HG02981 (cell line): ENCODE results near the gene PLSCR3.

ENCODE experiments used
- ATAC-seq: cut with Tn5 transposase; IDR thresholded peaks from one replicate; pipeline ENCODE4 v1.9.1; 2021; ENCODE audit warnings: mild to moderate bottlenecking, moderate library complexity; ENCODE audit not compliant: unreplicated experiment

PLSCR3 gene

DNA sequence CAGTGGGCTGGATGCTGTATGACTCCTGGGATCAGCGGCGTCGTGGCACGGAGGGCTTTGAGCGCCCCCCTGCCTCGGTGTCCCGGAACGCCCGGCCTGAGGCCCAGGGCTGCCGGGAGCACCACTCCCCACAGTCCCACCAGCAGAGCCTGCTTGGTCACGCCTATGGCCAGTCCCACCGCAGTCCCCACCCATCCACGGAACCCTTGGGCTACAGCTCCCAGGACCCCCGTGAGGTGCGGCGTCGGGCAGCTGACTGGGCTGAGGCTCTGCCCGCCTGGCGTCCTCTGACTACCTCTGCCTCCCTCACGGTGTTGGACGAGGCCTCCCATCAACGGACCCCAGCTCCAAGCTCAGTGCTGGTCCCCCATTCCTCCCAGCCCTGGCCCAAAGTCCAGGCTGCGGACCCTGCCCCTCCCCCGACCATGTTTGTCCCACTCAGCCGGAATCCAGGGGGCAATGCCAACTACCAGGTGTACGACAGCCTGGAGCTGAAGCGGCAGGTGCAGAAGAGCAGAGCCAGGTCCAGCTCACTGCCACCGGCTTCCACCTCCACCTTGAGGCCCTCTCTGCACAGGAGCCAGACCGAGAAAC lies 32.7 kb upstream of the PLSCR3 start:
- ATAC-seq = no peak

- no peak for ATAC-seq
Observed at GRCh38 chr17:7426203-7426863, 32.0 kb upstream of the PLSCR3 start.

GRCh38 chr17:7425756-7426155 lies 31.4 kb upstream of the PLSCR3 start:
- no peak for ATAC-seq

GRCh38 chr17:7425316-7425715 lies 31.0 kb upstream of the PLSCR3 start, which contains the start of gene SPEM2:
Gene SPEM2, plus strand, starts transcription at chr17:7425616. Its CDS starts 73 bp downstream, at chr17:7425689.
- ATAC-seq = no peak

DNA sequence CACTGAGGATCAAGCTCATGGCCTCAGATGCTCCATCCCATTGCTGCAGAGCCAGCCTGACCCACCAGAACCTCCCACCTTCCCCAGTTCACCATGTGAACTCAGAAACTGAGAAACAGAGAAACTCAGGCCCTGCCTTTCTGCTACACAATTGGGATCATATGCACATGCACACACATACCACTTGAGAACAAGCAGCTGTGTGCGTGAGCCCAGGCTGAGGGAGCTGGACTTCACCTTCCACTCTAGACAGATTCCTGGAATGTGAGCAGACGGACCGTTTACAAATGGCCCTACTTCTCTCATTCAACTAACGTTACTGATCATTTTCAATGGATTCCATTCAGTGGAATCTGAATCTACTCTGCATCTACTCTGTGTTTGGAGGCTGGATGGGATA lies 29.4 kb upstream of the PLSCR3 start:
- no peak for ATAC-seq

GRCh38 chr17:7421186-7421585 lies 26.9 kb upstream of the PLSCR3 start:
- no peak for ATAC-seq

DNA sequence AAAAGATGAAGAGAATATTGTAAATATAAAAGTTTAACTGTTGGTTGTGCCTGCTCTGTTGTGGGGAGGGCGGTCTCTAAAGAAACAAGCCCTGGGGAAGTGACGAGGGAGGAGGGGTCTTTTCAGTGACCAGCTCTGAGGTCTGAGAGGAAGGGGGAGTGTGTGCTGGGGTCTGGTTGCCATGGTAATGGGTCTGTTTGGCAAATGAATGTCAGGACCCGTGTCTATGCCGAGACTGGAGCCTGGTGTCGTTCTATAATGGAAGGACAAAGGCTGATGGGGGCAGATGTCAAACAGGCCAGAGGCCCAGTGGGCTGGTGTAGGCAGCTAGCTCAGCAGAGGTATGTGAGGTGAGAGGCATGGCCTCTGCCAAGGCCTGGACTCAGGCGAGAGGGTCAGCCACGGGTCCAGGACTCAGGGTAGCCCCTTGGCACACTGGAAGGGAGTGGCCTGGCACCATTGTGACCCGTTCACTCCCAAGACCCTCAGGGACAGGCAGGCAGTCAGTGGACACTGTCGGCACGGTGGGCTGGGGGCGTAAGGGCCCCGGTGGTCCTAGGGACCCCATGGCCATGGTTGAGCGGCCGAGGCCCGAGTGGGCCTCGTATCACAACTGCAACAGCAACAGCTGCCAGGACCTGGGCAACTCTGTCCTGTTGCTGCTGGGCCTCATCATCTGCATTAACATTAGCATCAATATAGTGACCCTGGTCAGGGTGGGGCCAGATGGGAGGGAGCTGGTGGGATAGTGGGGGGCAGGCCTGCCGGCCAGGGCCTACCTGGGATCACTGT lies 25.7 kb upstream of the PLSCR3 start, which contains the start of gene SPEM1:
Gene SPEM1, plus strand, starts transcription at position 506 of the 792 bp plus-strand sequence. Its CDS starts 61 bp downstream, at position 567.
- no peak for ATAC-seq

DNA sequence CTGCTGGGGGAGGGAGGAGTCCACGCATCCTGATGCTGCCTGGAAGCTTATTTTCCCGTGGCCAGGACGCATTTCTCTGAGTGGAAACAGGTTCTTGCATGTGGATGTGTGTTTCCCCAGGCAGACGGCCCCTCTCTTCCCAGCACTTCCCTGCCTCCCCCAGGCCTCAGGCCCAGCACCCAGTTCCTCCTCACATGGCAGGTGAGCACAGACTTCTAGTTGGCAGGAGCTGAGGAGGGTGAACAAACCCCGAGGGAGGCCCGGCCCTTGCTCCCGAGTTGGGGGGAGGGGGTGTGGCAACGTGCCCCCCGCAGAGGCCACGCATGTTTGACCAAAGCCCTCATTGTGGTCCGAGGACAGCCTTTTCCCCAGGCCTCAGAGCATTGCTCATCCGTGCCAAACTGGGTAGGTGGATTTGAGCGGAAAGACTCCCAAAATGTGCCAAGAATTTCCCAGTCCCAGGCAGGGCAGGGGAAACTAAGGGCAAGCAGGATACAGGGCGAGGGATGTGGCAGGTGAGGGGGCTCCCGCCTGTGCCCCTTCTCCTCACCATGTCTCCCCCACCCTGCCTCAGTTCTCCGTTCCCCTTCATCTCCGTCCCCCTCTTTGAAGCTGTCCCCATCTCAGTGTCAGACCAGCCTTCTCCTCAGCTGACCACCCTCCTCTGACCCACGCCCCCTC lies 24.3 kb upstream of the PLSCR3 start:
- no peak for ATAC-seq

DNA sequence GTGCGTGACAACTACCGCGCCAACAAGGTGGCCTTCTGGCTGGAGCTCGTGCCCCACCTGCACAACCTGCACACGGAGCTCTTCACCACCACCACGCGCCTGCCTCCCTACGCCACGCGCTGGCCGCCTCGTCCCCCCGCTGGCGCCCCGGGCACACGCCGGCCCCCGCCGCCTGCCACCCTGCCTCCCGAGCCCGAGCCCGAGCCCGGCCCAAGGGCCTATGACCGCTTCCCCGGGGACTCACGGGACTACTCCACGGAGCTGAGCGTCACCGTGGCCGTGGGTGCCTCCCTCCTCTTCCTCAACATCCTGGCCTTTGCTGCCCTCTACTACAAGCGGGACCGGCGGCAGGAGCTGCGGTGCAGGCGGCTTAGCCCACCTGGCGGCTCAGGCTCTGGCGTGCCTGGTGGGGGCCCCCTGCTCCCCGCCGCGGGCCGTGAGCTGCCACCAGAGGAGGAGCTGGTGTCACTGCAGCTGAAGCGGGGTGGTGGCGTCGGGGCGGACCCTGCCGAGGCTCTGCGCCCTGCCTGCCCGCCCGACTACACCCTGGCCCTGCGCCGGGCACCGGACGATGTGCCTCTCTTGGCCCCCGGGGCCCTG lies 22.8 kb upstream of the PLSCR3 start:
- ATAC-seq = no peak

GRCh38 chr17:7416323-7416722 lies 22.0 kb upstream of the PLSCR3 start:
- ATAC-seq = no peak

DNA sequence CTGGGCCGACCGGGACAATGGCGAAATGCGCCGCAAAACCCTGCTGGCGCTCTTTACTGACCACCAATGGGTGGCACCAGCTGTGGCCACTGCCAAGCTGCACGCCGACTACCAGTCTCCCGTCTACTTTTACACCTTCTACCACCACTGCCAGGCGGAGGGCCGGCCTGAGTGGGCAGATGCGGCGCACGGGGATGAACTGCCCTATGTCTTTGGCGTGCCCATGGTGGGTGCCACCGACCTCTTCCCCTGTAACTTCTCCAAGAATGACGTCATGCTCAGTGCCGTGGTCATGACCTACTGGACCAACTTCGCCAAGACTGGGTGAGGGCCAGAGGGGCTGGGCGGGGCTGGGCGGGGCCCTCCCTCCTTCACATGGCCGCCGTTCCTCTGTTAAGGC lies 21.5 kb upstream of the PLSCR3 start:
- ATAC-seq = no peak

- ATAC-seq = no peak
Observed at GRCh38 chr17:7414837-7415236, 20.5 kb upstream of the PLSCR3 start.

DNA sequence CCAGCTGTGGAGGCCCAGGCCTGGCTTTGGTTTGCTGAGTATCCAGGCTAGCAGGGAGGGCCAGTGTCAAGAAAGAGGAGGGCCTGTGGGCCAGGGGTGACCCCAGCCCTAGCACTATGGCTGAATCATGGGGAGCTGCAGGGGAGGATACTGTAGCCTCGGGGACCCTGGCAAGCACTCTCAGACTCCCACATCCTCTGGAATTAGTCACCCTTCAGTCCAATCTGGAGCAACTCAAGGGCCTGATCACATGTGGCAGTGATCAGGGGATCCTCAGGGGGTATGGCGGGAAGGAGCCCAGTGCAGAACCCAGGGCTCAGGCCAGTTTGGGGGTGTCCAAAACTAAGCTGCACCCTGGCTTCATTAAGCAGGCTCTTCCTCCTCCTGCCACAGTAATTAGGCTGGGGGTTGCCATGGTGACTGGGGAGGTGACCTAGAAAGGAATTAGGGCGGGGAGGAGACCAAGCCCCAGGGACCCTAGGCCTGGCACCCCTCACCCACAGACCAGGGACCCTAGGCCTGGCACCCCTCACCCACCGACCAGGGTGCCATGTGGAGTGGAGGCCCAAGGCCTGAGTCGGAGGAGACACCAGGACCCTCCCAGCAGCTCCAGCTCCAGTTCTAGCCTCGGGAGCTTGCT lies 19.1 kb upstream of the PLSCR3 start:
- ATAC-seq = no peak

GRCh38 chr17:7411427-7411750 lies 17.1 kb upstream of the PLSCR3 start:
- no peak for ATAC-seq

GRCh38 chr17:7410634-7411426 lies 16.5 kb upstream of the PLSCR3 start:
- no peak for ATAC-seq

DNA sequence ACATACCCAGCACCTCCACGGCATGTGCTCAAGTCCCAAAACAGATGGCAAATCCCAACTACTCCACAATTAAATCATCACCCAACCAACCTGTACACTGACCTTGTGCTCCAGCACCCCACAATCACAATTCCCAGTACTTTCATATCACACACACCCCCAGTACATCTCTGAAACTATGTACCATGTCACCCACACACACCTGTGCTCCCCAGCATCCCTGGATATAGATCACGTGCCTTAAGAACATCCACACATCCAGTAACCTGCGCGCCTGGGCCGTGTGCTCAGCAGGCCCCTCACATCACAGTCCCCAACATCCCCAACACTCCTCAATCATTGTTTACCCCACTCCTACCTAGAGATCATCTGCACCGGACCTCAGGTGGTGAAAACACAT lies 15.4 kb upstream of the PLSCR3 start:
- no peak for ATAC-seq

DNA sequence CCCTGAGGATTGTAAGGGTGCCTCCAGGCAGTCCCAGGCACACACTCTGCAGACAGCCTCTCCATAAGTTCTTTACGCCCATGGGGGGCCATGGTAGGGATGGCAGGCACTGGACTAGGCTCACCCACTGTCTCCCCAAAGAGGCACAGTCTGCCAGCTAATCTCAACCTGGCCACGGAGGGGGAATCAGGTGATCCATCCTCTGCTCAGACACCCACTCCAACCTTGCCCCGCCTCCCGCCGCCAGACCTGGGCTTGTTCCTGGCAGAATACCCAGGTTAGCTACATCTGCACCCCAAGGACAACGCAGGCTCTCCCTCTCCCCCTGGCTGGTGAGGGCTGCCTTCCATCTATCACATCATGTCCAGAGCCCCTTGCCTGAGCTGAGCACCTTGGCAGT lies 14.5 kb upstream of the PLSCR3 start:
- no peak for ATAC-seq

DNA sequence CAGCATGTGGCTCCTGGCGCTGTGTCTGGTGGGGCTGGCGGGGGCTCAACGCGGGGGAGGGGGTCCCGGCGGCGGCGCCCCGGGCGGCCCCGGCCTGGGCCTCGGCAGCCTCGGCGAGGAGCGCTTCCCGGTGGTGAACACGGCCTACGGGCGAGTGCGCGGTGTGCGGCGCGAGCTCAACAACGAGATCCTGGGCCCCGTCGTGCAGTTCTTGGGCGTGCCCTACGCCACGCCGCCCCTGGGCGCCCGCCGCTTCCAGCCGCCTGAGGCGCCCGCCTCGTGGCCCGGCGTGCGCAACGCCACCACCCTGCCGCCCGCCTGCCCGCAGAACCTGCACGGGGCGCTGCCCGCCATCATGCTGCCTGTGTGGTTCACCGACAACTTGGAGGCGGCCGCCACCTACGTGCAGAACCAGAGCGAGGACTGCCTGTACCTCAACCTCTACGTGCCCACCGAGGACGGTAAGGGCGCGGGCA lies 14.0 kb upstream of the PLSCR3 start:
- no peak for ATAC-seq

DNA sequence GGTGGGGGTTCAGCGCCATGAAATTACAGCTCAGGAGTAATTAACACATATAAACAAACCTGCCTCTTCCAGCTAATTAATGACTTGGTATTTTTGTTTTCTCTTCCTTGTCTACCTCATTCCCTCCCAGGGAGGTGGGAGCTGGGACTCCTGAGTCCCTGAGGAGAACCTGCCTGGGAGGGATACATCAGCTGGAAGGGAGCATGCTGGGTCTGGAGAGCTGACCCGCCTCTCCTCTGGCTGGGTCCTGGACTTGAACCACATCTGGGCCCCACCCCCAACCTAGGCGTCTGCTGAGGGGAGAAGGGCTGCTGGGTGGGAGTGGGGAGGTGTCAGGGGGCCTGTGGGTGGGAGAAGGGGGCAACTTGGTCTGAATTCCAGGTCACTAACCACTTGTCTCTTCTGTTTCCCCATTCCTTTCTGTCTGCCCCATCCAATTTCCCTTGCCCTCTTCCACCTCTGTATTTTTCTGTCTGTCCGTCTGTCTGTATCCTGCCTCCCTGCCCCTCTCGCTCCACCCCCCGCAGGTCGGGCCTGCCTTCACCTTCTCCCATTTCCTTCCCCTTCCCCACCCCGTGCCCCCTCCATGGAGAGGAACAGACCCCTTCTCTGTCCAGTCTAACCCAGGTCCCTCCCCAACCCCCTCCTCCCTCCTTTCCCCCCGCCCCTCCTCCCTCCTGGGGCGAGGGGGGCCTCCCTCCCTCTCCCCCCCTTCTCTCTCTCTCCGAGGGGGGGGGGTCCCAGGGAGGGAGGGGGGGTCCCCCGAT lies 13.3 kb upstream of the PLSCR3 start, which contains the start of gene NLGN2:
Gene NLGN2, plus strand, starts transcription at position 361 of the 767 bp plus-strand sequence. CDS start 411 bp downstream, outside the sequence.
- no peak for ATAC-seq
